HCT116 (cell line): Measurements from ENCODE around the gene AACS. TPM values are rescaled to one million over a fixed set of nuclear protein-coding genes. Genes with fewer than 3 reads are reported as not detected.

Source experiments
- ATAC-seq: fragments of 200-7000 bp; cut with Tn5 transposase; 2 replicates; pipeline ENCODE4 v1.9.1; 2020; ENCODE audit warnings: mild to moderate bottlenecking, moderate library complexity
- BruUV-seq: library from RNA; stranded (reverse); fragments of 400-500 nt; replicated peaks from 2 replicates; lab custom pipeline; 2021; lab: Mats Ljungman, UMichigan
- CTCF ChIA-PET: fragments of 300-600 bp; sonication (Branson Sonifier 250); formaldehyde crosslinking; loops from one replicate; lab custom pipeline; 2021; ENCODE audit warnings: antibody characterized with exemption; lab: Charles Lee
- POLR2A ChIA-PET: fragments of 300-600, 350-600 bp; sonication (Branson Sonifier 250); formaldehyde crosslinking; loops from one replicate; lab custom pipeline; 2021; ENCODE audit warnings: antibody characterized with exemption; lab: Charles Lee
- RAD21 ChIA-PET, 2 experiments: fragments of 300-600 bp; sonication (Branson Sonifier 250); formaldehyde crosslinking; loops; one replicate each; lab custom pipeline; 2023; ENCODE audit warnings: low total read pairs in 2 of 2; ENCODE audit not compliant: uncharacterized antibody in 2 of 2, unreplicated experiment in 2 of 2, low non-redundant PET in 1 of 2; lab: Charles Lee
- DNase-seq: peaks from one replicate; pipeline ENCODE4 v3.0.0-alpha.2; 2010; ENCODE audit warnings: low read depth, low spot score
- H2AFZ ChIP-seq: fragments of 200-600 bp; shearing (Covaris generic), sonication (generic); 2 replicates; pipeline ENCODE4 v1.6.1; 2017; ENCODE audit warnings: low read depth, mixed run types, mixed read lengths, antibody characterized with exemption, low read length; ENCODE audit not compliant: poor library complexity, severe bottlenecking
- H3K27ac ChIP-seq: 2 replicates; pipeline ENCODE4 v1.5.1; 2012; ENCODE audit warnings: low read depth, low read length
- H3K27me3 ChIP-seq: fragments of 200-600 bp; sonication (generic); 2 replicates; pipeline ENCODE4 v1.6.1; 2016; ENCODE audit warnings: mixed run types, low read length, mixed read lengths; ENCODE audit not compliant: insufficient read depth
- H3K36me3 ChIP-seq, 2 experiments: fragments of 200-500 bp in 1 of 2; fragments of 200-600 bp in 1 of 2; sonication (Bioruptor generic) in 1 of 2; sonication (generic) in 1 of 2; 2 replicates each; pipeline versions ENCODE4 v1.5.1 to v1.6.1; 2014 to 2016; ENCODE audit warnings: low read length in 2 of 2, inconsistent platforms in 1 of 2, mixed read lengths in 1 of 2, mixed run types in 1 of 2; ENCODE audit not compliant: insufficient read depth in 2 of 2, control insufficient read depth in 1 of 2
- H3K4me1 ChIP-seq, 2 experiments: fragments of 200-600 bp in 1 of 2; sonication (generic) in 1 of 2; 2 replicates each; pipeline versions ENCODE4 v1.5.1 to v1.6.1; 2012 to 2017; ENCODE audit warnings: low read length in 2 of 2, inconsistent platforms in 1 of 2, mild to moderate bottlenecking in 1 of 2, mixed read lengths in 1 of 2, mixed run types in 1 of 2, moderate library complexity in 1 of 2; ENCODE audit not compliant: insufficient read depth in 2 of 2, control insufficient read depth in 1 of 2
- H3K4me2 ChIP-seq: fragments of 200-600 bp; sonication (generic); 2 replicates; pipeline ENCODE4 v1.6.1; 2017; ENCODE audit warnings: mixed run types, low read length, mixed read lengths
- H3K4me3 ChIP-seq, 2 experiments: fragments of 200-600 bp in 1 of 2; sonication (generic) in 1 of 2; replicated peaks in 1 of 2; 2 replicates each; pipeline ENCODE4 v1.5.1; 2011 to 2016; ENCODE audit warnings: low read length in 2 of 2, control low read depth in 1 of 2, low read depth in 1 of 2, mild to moderate bottlenecking in 1 of 2, mixed read lengths in 1 of 2, mixed run types in 1 of 2
- H3K79me2 ChIP-seq: fragments of 200-600 bp; sonication (generic); 2 replicates; pipeline ENCODE4 v1.6.1; 2017; ENCODE audit warnings: mild to moderate bottlenecking, mixed run types, low read length, moderate library complexity, mixed read lengths; ENCODE audit not compliant: insufficient read depth
- H3K9ac ChIP-seq: fragments of 200-600 bp; sonication (generic); 2 replicates; pipeline ENCODE4 v1.6.1; 2016; ENCODE audit warnings: low read length, mixed read lengths
- H3K9me2 ChIP-seq: fragments of 200-600 bp; sonication (generic), shearing (Covaris generic); 2 replicates; pipeline ENCODE4 v1.6.1; 2017; ENCODE audit warnings: mixed run types, mild to moderate bottlenecking, moderate library complexity; ENCODE audit not compliant: insufficient read depth
- H3K9me3 ChIP-seq, 2 experiments: fragments of 200-500 bp in 1 of 2; fragments of 200-600 bp in 1 of 2; sonication (Bioruptor generic) in 1 of 2; sonication (generic) in 1 of 2; 2 replicates each; pipeline ENCODE4 v1.6.1; 2014 to 2017; ENCODE audit warnings: low read length in 2 of 2, mixed read lengths in 2 of 2, inconsistent platforms in 1 of 2, low read depth in 1 of 2, mild to moderate bottlenecking in 1 of 2, mixed run types in 1 of 2, moderate library complexity in 1 of 2; ENCODE audit not compliant: control insufficient read depth in 1 of 2, insufficient read depth in 1 of 2
- H4K20me1 ChIP-seq: fragments of 200-600 bp; sonication (generic), shearing (Covaris generic); 2 replicates; pipeline ENCODE4 v1.6.1; 2017; ENCODE audit warnings: mixed run types, mild to moderate bottlenecking, moderate library complexity; ENCODE audit not compliant: insufficient read depth
- CBX3 ChIP-seq: IDR thresholded peaks from 2 replicates; pipeline ENCODE4 v1.6.1; 2012; ENCODE audit warnings: low read depth
- CTCF ChIP-seq, 3 experiments: fragments of 200-600 bp in 1 of 3; sonication (generic) in 1 of 3; IDR thresholded peaks in 2 of 3; conservative IDR thresholded peaks in 1 of 3; 2 replicates each; pipeline ENCODE4 v1.5.1; 2012 to 2017; ENCODE audit warnings: low read depth in 2 of 3, low read length in 2 of 3, antibody characterized with exemption in 1 of 3, borderline replicate concordance in 1 of 3, control low read depth in 1 of 3, mild to moderate bottlenecking in 1 of 3, mixed read lengths in 1 of 3, mixed run types in 1 of 3, moderate library complexity in 1 of 3; ENCODE audit not compliant: insufficient read depth in 1 of 3
- EGR1 ChIP-seq: IDR thresholded peaks from 2 replicates; pipeline ENCODE4 v1.6.1; 2012; ENCODE audit warnings: low read depth
- ELF1 ChIP-seq: IDR thresholded peaks from 2 replicates; pipeline ENCODE4 v1.6.1; 2012; ENCODE audit warnings: low read depth, borderline replicate concordance
- EZH2phosphoT487 ChIP-seq: fragments of 200-600 bp; IDR thresholded peaks from 2 replicates; pipeline ENCODE4 v1.6.1; 2018; ENCODE audit warnings: antibody characterized with exemption, borderline replicate concordance
- JUND ChIP-seq: IDR thresholded peaks from 2 replicates; pipeline ENCODE4 v1.6.1; 2012
- MAX ChIP-seq: IDR thresholded peaks from 2 replicates; pipeline ENCODE4 v1.6.1; 2012
- POLR2AphosphoS5 ChIP-seq: IDR thresholded peaks from 2 replicates; pipeline ENCODE4 v1.6.1; 2011; ENCODE audit warnings: mild to moderate bottlenecking, low read depth, low read length, moderate library complexity
- SP1 ChIP-seq: IDR thresholded peaks from 2 replicates; pipeline ENCODE4 v1.6.1; 2012; ENCODE audit warnings: low read depth
- YY1 ChIP-seq: IDR thresholded peaks from 2 replicates; pipeline ENCODE4 v1.6.1; 2011; ENCODE audit warnings: low read length, low read depth, moderate library complexity, mild to moderate bottlenecking; ENCODE audit not compliant: insufficient replicate concordance; ENCODE audit errors: extremely low read depth
- intact Hi-C: fragments of 100-400 bp; cut with micrococcal nuclease; formaldehyde crosslinking; loops from 2 replicates; pipeline ENCODE4 v1.10.0; 2022
- total RNA-seq: library from RNA; stranded (reverse); gene quantifications from one replicate; pipeline ENCODE4 v1.2.1, GENCODE V29; 2021; ENCODE audit not compliant: unreplicated experiment
- TF ChIP-seq, protein P1 (sequence below): IDR thresholded peaks from 2 replicates; pipeline ENCODE4 v1.6.1; 2012; ENCODE audit warnings: low read depth

AACS gene
- total RNA-seq, 1 experiment from 2014 or later: 16.0 TPM

DNA sequence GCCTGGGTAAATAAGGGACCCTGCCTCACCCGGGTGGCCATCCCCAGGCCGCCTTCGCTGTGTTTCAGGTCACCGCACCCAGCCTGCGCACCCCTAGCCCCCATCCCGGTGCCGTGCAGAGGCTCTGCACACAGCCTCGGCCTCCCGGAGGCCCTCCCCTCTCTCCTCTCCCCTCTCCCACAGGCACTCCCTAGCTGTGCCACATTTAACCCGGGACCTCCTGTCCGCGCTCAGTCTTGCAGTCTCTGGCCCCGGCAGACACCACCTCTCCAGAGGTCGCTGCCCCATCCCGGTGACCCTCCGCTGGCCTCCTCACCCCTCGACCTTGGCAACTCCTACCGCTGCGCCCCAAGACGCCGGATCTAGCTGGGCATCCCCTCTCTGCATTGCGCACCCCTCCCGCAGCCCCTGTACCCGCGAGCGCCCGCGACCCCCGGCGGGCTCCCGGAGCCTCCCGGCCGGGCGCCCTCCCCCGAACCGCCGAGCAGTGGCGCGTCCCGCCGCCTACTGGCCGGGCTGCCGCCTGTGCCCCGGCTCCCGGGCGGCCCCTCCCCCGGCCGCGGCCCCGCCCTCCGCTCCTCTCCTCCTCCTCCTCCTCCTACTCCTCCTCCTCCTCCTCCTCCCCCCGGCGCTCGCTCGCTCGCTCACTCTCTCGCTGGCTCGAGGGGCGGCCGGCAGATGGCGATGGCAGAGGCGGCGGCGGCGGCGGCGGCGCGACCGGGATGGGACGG, 120.7 kb downstream of the AACS start, which contains the start of gene TMEM132B (continued):
- TF ChIP-seq CTCF (IDR thresholded peaks at IDR 0.05 in 2 of 3, conservative IDR thresholded peaks at IDR 0.05 in 1 of 3; ENCODE audit: borderline replicate concordance in 1 of 3, insufficient read depth in 1 of 3, low read depth in 2 of 3, low read length in 2 of 3): peak in 2 of 3 experiments; percentile 26 to 33; a peak in 2 of 6 replicates
- no peak for TF ChIP-seq CBX3

DNA sequence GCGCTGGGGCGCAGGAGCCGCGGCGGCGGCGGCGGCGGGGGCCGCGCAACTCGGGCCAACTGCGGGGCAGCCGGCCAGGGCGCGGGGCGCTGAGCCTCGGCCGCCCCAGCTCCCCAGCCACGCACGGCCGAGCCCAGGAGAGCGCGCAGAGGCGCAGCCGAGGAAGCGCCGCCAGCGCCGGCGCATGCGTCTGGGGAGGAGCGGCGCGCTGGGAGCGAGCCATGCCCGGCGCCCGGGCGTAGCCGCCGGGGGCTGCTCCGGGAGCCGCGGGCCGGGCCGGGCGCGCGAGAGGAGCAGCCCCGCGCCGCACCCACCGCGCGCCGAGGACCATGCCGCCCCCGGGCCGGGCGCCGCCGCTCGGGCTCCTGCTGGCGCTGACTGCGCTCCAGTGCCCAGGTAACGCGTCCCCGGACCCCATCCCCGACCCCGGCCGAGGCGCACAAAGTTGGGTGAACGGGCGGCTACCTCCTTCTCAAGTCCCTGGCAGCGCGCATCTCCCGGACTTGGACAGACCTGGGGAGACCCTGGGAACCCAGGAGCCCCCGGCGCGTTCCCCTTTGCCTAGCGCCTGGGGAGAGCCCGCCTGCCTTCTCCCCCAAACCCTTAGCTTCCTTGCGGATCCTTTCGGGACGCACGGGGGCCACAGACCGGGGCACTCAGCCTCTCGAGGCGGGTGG, 121.4 kb downstream of the AACS start:
- Histone ChIP-seq H3K9me3 (no peaks in the 10 kb centered on the region), H3K4me1 (peaks cover 0 to 16% of the 10 kb centered on the region in 2 experiments; a peak in 2 of 4 replicates), H2AFZ (no peak overlapping the region), H4K20me1 (no peaks in the 10 kb centered on the region), H3K27me3 (peaks cover 30% of the 10 kb centered on the region), H3K27ac (peak overlapping the region; percentile 25; the same call in 1 of the 2 replicates), H3K4me3 (peak overlapping the region; percentile 38 to 40), H3K4me2 (peak overlapping the region; percentile 64), H3K9ac (no peak overlapping the region), H3K36me3 (no peaks in the 10 kb centered on the region), H3K9me2 (no peaks in the 10 kb centered on the region), H3K79me2 (no peaks in the 10 kb centered on the region)
- CTCF ChIA-PET: interaction anchor here (0.6 kb wide), 4 partner anchors 15 to 591 kb away, joined by 3 to 4 read pairs (median 4); no protein-coding TSS in a partner anchor
- ATAC-seq (peak; percentile 65), DNase-seq (no peak)
- intact Hi-C loops: loop anchor here (10.0 kb wide), 1 partner anchor 878 kb away; no protein-coding TSS in a partner anchor
- RAD21 ChIA-PET: no interaction called here
- POLR2A ChIA-PET: no interaction called here
- no TSS peak for BruUV-seq
- TF ChIP-seq JUND (no peak), MAX (no peak), YY1 (no peak), EGR1 (no peak), POLR2AphosphoS5 (no peak), CTCF (IDR thresholded peaks at IDR 0.05 in 2 of 3, conservative IDR thresholded peaks at IDR 0.05 in 1 of 3; ENCODE audit: borderline replicate concordance in 1 of 3, insufficient read depth in 1 of 3, low read depth in 2 of 3, low read length in 2 of 3) (no peak), SP1 (no peak), ELF1 (no peak), EZH2phosphoT487 (no peak)
- TF ChIP-seq, protein P1, sequence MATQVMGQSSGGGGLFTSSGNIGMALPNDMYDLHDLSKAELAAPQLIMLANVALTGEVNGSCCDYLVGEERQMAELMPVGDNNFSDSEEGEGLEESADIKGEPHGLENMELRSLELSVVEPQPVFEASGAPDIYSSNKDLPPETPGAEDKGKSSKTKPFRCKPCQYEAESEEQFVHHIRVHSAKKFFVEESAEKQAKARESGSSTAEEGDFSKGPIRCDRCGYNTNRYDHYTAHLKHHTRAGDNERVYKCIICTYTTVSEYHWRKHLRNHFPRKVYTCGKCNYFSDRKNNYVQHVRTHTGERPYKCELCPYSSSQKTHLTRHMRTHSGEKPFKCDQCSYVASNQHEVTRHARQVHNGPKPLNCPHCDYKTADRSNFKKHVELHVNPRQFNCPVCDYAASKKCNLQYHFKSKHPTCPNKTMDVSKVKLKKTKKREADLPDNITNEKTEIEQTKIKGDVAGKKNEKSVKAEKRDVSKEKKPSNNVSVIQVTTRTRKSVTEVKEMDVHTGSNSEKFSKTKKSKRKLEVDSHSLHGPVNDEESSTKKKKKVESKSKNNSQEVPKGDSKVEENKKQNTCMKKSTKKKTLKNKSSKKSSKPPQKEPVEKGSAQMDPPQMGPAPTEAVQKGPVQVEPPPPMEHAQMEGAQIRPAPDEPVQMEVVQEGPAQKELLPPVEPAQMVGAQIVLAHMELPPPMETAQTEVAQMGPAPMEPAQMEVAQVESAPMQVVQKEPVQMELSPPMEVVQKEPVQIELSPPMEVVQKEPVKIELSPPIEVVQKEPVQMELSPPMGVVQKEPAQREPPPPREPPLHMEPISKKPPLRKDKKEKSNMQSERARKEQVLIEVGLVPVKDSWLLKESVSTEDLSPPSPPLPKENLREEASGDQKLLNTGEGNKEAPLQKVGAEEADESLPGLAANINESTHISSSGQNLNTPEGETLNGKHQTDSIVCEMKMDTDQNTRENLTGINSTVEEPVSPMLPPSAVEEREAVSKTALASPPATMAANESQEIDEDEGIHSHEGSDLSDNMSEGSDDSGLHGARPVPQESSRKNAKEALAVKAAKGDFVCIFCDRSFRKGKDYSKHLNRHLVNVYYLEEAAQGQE: no peak
